GF-D8 (cell line): ENCODE results near the gene AGBL2.

ENCODE experiments used
- DNase-seq: peaks from one replicate; lab custom pipeline; 2025; lab: John Stamatoyannopoulos, UW

The AGBL2 gene

GRCh38 chr11:47626234-47626633, 88.9 kb downstream of the AGBL2 start:
- no peak for DNase-seq

GRCh38 chr11:47620836-47621378, 94.3 kb downstream of the AGBL2 start:
- no peak for DNase-seq

GRCh38 chr11:47617417-47617809, 97.8 kb downstream of the AGBL2 start:
- DNase-seq: no peak

- peak; percentile 43 for DNase-seq
These were observed 98.3 kb downstream of the AGBL2 start for GRCh38 chr11:47616726-47617416.

GRCh38 chr11:47615249-47615648, 99.9 kb downstream of the AGBL2 start:
- DNase-seq: no peak

GRCh38 chr11:47611348-47611794, 103.8 kb downstream of the AGBL2 start:
- peak; percentile 19 for DNase-seq

- DNase-seq: no peak
These were observed 105.5 kb downstream of the AGBL2 start for GRCh38 chr11:47609675-47610074.
